OCI-LY3 (cell line): ENCODE results near the gene INCENP.

Experiments used
- CTCF ChIP-seq: fragments of 200-600, 300-600 bp; sonication (generic); IDR thresholded peaks from 2 replicates; pipeline ENCODE4 v1.5.1; 2014; ENCODE audit warnings: antibody characterized with exemption, low read length, low read depth
- EZH2phosphoT487 ChIP-seq: fragments of 200-600 bp; shearing (Covaris generic); IDR thresholded peaks from 2 replicates; pipeline ENCODE4 v1.6.1; 2018; ENCODE audit warnings: antibody characterized with exemption, mixed run types, low read depth

GRCh38 chr11:62108017-62108750, 15.6 kb upstream of the INCENP start:
- TF ChIP-seq CTCF (peak; percentile 93), EZH2phosphoT487 (no peak)
